ENCODE data around the gene SPDYC.
"Not testable (repeated sequence)": the region's sequence is repeated elsewhere in the genome, so short reads cannot be mapped to it uniquely, and the experiment has no call there.

SPDYC gene

DNA sequence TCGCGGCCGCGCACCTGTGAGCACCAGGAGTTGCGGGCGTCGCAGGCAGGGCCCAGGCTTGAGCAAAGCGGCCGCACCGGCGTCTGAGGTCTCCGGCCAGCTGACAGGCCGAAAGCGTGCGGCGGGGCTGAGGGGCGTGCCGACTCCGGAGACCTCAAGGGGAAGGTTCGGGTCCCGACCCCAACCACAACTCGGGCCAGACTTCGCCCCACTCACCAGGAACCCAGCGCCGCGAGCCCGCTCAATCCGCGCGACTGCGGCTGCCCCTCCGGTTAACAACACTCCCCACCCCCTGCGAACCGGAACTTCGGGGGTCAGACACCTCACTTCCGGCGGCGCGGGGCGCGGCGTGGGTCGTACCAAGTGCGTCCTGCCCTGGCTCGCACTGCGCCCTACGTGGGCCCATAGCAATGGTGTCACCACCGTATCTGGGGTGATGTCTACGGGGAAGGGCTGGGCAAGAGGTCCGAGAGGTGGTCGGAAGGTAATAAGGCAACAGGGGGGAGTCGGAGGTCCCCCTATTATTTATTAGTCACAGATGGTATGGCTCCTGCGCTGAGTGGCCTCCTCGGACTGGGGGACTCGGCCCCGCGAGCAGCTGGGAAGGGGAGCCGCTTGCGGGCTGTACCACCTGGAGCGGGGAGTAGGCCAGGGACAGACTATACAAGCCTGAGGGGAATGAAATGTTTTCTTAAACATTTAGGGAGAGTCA, 35.6 kb upstream of the SPDYC start, which contains the start of gene SYVN1:
TSS of gene SYVN1 (minus strand) at position 280 of the 712 bp plus-strand sequence. CDS start 918 bp downstream, outside the sequence.
- DNase-seq (peak; percentile 93), ATAC-seq (peak; percentile 85)

DNA sequence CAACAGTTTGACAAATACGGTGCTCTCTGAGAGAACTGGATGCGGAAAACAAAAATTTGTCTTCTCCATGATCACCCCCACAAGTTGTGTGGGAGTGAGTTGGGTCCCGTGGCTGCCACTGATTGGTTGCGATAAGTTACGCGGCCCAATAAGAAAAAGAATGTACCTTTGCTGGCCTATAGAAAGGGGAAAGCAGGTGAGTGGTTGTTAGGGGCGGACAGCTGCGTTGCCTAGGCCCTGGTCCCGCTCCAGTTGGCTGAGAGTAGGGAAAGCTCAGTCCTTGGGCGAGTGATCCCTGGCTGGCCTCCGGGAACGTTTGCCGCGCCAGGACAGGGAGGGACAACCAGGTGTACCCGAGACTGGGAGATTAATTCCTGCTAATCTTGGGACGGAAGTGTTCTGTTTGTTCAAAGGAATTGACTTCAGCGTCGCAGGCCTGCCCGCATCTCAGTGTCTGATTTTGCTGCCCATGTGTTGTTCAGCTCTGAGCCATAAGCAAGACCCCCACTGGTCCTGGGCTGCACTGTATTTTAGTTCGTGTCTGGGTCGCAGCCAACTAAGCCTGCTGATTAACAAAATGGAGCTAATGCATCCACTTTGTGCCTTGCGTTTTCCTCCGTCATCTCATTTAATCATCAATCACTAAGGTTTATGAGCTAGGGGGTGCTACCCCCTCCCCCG, 34.9 kb upstream of the SPDYC start:
- peak; percentile 86 for ATAC-seq
- DNase-seq, result peak; percentile 81

DNA sequence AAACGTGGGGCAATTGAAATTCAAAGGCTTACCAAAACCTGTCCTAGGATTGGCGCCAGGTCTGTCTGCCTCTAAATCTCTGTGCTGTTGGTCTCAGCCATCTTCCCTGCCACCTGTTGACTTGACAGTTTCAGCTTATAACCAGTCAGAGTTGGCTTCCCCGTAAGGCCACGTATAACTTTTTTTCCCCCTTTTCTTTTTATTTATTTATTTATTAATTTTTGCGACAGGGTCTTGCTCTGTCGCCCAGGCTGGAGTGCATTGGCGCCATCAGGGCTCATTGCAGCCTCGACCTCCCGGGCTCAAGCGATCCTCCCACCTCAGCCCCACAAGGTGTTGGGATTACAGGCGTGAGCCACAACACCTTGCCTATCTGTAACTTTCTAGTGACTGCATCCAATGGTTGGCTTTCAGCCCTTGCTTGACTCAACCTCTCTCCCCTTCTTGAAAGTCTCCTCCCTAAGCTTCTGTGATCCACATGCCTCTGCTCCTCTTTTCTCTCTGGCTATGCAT, 34.3 kb upstream of the SPDYC start:
- DNase-seq (no peak), ATAC-seq (no peak)

GRCh38 chr11:65136515-65137096, 33.4 kb upstream of the SPDYC start:
- ATAC-seq (no peak), DNase-seq (no peak)

DNA sequence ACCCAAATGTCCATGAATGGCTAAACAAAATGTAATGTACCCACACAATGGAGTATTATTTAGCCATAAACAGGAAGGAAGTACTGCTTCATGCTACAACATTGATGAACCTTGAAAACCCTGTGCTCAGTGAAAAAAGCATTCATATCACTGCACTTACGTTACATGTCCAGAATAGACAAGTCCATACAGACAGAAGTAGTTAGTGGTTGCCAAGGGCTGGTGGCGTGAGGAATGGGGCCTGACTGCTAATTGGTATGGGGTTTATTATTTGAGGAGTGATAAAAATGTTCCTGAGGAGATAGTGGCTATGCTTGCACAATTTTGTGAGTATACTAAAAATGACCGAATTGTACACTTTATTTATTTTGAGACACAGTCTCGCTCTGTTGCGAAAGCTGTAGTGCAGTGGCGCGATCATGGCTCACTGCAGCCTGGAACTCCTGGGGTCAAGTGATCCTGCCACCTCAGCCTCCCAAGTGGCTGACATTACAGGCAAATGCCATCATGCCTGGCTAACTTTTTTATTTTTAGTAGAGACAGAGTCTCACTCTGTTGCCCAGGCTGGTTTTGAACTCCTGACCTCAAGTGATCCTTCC, 28.0 kb upstream of the SPDYC start:
- DNase-seq (no peak), ATAC-seq (no peak)

DNA sequence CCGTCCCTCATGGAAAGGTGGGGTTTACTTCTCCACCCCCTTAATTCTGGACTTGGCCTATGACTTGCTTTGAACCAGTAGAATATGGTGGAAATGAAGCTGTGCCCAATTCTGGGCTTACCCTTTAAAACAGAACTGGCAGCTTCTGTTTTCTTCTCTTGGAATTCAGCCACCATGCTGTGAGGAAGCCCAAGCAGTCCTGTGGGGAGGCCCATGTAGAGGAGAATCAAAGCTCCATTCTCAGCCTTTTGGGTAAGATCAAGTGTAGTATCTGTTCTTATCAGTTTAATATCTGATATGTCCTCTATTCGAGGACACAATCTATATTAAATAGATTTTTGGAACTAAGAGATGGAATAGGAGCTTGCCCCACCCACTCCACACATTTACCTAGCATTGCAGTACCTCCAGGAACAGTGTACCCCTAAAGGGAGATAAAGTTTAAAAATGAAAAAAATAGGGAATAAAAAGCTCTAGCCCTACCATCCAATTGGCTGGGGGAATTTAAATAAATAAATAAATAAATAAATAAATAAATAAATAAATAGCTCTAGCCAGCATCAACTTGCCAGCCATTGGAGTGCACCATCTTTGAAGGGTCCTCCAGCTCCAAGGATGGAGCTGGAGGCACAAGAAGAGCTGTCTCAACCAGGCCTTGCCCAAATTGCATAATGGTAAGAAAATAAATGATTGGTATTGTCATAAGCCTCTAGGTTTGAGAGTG, 22.5 kb upstream of the SPDYC start:
- ATAC-seq (no peak), DNase-seq (no peak)

- DNase-seq (no peak), ATAC-seq (no peak)
Measured at GRCh38 chr11:65148657-65149056, 21.4 kb upstream of the SPDYC start.

- ATAC-seq, DNase-seq: not testable (repeated sequence)
Measured at GRCh38 chr11:65150131-65150508, 19.9 kb upstream of the SPDYC start.

DNA sequence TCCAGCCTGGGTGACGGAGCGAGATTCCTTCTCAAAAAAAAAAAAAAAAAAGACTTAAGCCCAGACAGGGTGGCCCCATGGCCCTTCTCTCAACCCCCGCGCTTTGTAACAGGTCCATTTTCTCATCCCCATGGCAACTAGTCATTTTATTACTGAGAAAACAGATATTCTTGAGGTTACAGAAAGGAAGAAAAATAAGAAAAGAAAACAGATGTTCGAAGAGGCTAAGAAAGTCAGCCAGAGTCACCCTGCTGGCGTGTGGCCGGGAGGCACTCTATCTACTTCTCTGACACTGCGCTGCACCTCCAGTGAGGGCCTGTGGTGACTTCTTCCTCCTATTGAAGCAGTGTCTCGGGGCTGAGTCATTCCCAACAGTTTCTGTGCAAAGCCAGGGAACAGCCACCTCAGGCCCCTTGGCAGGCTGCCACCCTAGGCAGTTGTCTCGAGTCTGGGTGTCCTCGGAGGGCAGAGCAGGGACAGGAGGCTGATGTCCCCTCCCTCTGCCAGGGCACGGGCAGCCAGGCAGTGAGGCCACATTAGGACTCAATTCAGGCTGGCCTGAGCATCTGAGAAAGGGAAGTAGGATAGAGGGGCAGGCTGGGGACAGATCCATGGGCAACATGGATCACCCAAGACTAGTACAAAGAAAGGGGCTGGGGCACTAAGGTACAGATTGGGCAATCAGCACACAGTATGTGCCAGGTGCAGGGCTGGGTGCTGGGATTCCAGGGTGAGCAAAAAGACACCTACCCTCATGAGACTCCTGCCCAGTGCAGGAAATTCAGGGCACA, 19.3 kb upstream of the SPDYC start:
- peak; percentile 85 for ATAC-seq

DNA sequence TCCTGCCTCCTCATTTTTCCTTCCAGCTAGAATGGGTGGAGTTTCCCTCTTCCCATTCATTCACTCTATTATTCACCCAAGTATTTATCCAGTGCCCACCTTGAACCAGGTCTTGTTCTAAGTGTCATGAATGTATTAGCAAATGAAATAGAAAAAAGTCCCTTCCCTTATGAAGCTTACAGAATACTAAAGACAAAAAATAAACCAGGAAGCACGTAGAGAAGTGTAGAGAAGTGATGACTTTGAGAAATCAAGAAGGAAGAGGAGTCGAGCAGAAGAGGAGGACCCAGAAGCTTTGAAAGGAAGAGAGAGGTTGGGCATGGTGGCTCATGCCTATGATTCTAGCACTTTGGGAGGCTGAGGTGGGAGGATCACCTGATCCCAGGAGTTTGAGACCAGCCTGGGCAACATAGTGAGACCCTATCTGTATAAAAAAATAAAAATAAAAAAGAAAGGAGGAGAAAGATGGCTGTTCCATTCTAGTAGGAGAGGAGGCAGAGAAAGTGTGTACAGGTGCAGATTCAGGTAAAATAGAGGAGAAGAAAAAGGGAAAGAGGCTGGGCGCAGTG, 18.6 kb upstream of the SPDYC start:
- DNase-seq, result no peak

More for the DNA sequence above, 19.3 kb upstream of the SPDYC start:
- peak; percentile 52 for DNase-seq

GRCh38 chr11:65152122-65152521, 17.9 kb upstream of the SPDYC start:
- no peak for ATAC-seq
- DNase-seq, result no peak

More for the DNA sequence above, 18.6 kb upstream of the SPDYC start:
- ATAC-seq, result no peak

GRCh38 chr11:65156256-65156655, 13.8 kb upstream of the SPDYC start:
- ATAC-seq (no peak), DNase-seq (no peak)

DNA sequence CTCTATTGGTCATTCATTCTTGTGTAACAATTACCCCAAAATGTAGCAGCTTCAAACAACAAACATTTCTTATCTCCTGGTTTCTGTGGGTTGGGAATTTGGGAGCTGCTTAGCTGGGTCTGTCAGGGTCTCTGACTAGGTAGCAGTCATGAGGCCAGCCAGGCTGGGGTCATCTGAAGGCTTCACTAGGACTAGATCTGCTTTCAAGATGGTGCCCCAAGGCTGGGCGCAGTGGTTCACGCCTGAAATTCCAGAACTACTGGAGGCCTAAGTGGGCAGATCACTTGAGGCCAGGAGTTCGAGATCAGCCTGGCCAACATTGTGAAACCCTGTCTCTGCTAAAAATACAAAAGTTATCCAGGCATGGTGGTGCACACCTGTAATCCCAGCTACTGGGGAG, 13.1 kb upstream of the SPDYC start:
- ATAC-seq (no peak), DNase-seq (no peak)

- DNase-seq, result no peak
- ATAC-seq, result no peak
Measured at GRCh38 chr11:65157336-65157735, 12.7 kb upstream of the SPDYC start.

DNA sequence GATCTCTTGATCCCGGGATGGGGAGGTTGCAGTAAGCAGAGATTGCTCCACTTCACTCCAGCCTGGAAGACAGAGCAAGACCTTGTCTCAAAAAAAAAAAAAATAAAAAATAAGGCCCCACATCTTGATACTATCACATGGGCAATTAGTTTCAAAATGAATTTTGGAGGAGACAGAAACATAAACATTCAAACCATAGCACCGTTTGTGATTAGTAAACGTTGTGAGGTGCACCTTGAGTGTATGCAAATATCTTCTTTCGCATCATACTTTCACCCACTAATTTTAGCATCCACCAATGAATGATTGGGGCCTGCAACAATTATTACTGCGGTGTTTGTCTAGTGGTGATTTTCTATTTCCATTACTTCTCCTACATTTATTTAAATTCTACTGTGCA, 11.0 kb upstream of the SPDYC start:
- DNase-seq (no peak), ATAC-seq (no peak)

DNA sequence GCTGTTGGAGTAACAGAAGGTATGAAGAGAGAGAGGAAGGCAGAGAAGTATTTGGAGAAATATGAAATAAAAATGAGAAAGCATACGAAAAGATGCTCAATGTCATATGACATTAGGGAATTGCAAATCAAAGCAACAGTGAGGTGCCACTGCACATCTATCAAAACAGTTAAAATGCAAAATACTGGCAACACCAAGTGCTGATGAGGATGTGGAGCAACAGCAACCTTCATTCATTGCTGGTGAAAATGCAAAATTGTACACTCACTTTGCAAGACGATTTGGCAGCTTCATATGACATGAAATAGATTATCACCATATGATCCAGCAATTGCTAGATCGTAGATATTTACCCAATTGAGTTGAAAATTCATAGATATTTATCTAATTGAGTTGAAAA, 9.4 kb upstream of the SPDYC start:
- ATAC-seq (no peak), DNase-seq (no peak)

- DNase-seq, result no peak
- no peak for ATAC-seq
Measured at GRCh38 chr11:65163684-65164083, 6.3 kb upstream of the SPDYC start.

DNA sequence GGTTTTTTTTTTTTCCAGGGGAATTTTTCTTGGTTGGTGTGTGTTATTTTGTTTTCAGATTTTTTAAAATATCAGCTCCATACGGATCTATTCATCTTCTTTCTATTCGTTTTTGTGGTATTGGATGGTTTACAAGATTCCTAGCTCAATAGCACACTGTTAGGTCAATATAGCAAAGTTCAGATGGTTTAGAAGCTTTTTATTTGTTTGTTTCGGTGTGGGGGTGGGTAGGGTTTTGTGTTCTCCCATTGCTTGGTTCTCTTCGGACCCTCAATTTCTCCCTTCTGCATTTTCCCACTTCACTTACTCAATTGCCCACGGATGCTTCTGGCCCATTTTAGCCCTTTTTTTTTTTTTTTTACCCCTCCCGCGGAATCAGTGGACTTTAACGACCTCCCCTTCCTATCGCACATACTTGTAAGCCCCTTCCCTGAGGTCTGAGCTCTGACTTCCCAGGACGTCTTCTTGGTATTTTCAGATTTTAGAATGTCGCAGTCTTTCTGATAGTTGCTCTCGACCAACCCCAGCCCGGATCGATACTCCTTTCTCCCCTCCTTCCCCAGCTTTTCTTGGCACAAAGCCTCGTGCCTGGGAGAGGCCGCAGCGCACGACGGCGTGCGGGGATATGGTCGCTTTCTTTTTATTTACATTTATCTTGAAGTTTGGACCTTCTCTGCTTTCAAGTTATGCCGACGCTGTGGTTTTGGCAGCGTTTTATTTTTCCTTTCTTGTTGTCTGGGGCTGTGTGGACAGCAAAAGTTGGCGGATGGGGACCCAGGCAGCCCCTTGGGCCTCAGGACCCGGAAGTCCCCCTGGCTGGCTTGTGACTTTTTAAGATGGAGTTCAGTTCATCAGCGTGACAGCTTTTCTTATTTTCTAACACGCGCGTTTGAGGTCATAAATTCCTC, 4.4 kb upstream of the SPDYC start:
- no peak for DNase-seq

DNA sequence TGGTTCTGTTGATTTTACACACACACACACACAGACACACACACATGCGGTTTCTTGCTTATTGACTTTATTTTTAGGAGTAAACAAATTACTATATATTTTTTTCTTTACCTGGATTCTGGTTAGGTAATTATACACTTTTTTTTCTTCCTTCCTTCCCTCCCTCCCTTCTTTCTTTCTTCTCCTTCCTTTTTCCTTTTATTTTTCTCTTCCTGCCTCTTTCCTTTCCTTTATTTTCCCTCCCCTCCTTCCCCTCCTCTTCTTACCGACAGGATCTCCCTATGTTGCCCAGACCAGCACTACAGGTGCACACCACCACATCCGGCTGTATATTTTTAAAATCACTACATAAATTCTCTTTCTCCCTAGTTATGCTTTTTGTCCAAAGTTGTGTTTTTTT, 3.1 kb upstream of the SPDYC start:
- DNase-seq, result no peak
- no peak for ATAC-seq

More for the DNA sequence above, 4.4 kb upstream of the SPDYC start:
- no peak for ATAC-seq

GRCh38 chr11:65167656-65168055, 2.4 kb upstream of the SPDYC start:
- no peak for ATAC-seq
- no peak for DNase-seq
